Dedifferentiated amniotic fluid mesenchymal stem cell (primary cell): Measurements from ENCODE around the gene CST3.

Experiments
- DNase-seq: peaks from one replicate; pipeline ENCODE4 v3.0.0-alpha.2; 2016; ENCODE audit errors: extremely low spot score

The CST3 gene

GRCh38 chr20:23602699-23603098 is 35.1 kb downstream of the CST3 start:
- no peak for DNase-seq

GRCh38 chr20:23602241-23602640 is 35.5 kb downstream of the CST3 start:
- DNase-seq: no peak

- DNase-seq: no peak
Measured at GRCh38 chr20:23601715-23602114, 36.0 kb downstream of the CST3 start.

- DNase-seq: no peak
Measured at GRCh38 chr20:23598481-23598880, 39.3 kb downstream of the CST3 start.

GRCh38 chr20:23596579-23597250 is 41.0 kb downstream of the CST3 start:
- DNase-seq: no peak

- DNase-seq: no peak
Measured at GRCh38 chr20:23595941-23596340, 41.8 kb downstream of the CST3 start.

- DNase-seq: no peak
Measured at GRCh38 chr20:23588434-23589403, 49.0 kb downstream of the CST3 start.

- DNase-seq: no peak
Measured at GRCh38 chr20:23587631-23588030, 50.1 kb downstream of the CST3 start.

- DNase-seq: no peak
Measured at GRCh38 chr20:23586735-23587525, 50.8 kb downstream of the CST3 start.

- no peak for DNase-seq
Measured at GRCh38 chr20:23585808-23586734, 51.7 kb downstream of the CST3 start.

GRCh38 chr20:23585449-23585807 is 52.3 kb downstream of the CST3 start:
- no peak for DNase-seq

- DNase-seq: no peak
Measured at GRCh38 chr20:23584434-23585199, 53.1 kb downstream of the CST3 start.
